ENCODE measurements around the gene CYTH3. TPM values are rescaled to one million over a fixed set of nuclear protein-coding genes. Genes with fewer than 3 reads are reported as not detected.
"Not testable (repeated sequence)": the region's sequence is repeated elsewhere in the genome, so short reads cannot be mapped to it uniquely, and the experiment has no call there.

CYTH3 gene
- total RNA-seq, 2 experiments from 2014 or later: 0.75 to 1.2 TPM

DNA sequence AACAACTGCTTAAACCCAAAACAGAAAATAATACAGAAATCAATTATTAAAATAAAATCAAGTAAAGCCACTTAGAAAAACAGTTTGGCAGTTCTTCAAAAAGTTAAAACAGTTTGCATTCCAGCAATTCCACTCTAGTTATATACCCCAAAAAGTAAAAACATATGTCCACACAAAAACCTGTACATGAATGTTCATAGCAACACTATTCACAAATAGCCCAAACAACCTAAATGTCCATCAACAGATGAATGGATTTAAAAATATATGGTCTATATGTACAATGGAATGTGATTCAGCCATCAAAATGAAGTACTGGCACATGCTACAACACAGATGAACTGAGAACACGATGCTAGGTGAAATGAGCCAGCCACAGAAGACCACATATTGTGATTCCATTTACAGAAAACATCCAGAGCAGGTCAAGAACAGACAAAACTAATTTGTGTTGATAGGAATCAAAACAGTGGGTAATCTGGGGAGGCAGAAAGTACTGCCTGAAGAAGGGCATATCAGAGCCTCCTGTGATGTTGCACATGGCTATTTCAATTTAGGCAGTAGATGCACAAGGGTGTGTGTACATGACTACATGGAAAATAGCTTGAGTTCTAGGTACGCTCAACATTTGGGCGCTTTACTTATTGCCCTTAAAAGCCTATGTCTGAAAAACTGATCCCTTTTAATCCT, 66.3 kb downstream of the CYTH3 start:
- Mint-ChIP-seq H3K27me3 (no peaks in the 10 kb centered on the region), H3K27ac (no peak overlapping the region), H3K9me3 (ENCODE audit: low read depth) (no peaks in the 10 kb centered on the region), H3K4me3 (no peak overlapping the region), H3K36me3 (ENCODE audit: low read depth) (no peaks in the 10 kb centered on the region), H3K4me1 (no peaks in the 10 kb centered on the region)
- no peak for DNase-seq
- ChIA-PET CTCF (no interaction called here), POLR2A (no interaction called here)
- no peak for ATAC-seq
- intact Hi-C loops (cut with DNase I, micrococcal nuclease): no loop called here

DNA sequence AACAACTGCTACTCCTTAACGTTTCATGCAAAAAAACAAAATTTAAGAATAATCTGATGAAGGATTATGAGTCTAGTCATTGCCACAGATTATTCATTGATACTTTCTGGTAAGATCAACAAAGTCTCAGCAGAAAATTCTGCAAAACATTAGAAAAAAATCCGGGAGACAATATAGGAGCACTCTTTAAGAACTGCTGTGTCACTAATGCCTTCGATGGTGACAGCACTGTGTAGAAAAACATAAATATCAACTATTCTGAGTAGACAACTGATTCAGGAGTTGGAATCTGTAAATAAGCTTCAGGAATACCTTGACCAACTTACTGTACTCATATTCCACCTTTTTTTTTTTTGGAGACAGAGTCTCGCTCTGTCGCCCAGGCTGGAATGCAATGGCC, 69.0 kb downstream of the CYTH3 start:
- Mint-ChIP-seq H3K9me3 (ENCODE audit: low read depth) (no peaks in the 10 kb centered on the region), H3K27me3 (no peaks in the 10 kb centered on the region), H3K4me1 (no peaks in the 10 kb centered on the region), H3K4me3 (no peak overlapping the region), H3K27ac (no peak overlapping the region), H3K36me3 (ENCODE audit: low read depth) (no peaks in the 10 kb centered on the region)
- DNase-seq (no peak), ATAC-seq (no peak)
- intact Hi-C loops (cut with DNase I, micrococcal nuclease): no loop called here
- ChIA-PET POLR2A (interaction anchor here (0.6 kb wide), 1 partner anchor 13 kb away, joined by 4 read pairs; no protein-coding TSS in a partner anchor), CTCF (interaction anchor here (0.6 to 1.2 kb wide), 3 partner anchors 8 to 120 kb away, joined by 3 to 4 read pairs (median 3); no protein-coding TSS in a partner anchor)

DNA sequence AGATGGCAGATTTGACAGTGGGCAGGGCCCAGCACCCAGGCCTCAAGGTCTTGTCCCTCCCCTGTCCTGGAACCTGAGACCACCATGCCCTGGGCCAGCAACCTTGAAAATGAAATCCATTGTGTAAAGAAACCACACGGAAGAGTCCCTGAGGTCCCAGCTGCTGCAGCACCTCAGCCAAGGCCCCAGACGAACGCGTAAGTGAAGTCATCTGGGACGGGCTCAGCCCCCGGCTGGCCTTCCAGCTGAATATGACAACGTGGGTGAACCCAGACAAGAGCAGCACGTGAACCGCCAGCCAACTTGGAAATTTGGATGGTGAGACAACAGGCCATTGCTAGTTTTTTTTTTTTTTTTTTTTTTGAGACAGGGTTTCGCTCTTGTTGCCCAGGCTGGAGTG, 70.3 kb downstream of the CYTH3 start:
- intact Hi-C loops (cut with DNase I, micrococcal nuclease): no loop called here
- Mint-ChIP-seq H3K27me3 (no peaks in the 10 kb centered on the region), H3K9me3 (ENCODE audit: low read depth) (no peaks in the 10 kb centered on the region), H3K4me3 (no peak overlapping the region), H3K4me1 (no peaks in the 10 kb centered on the region), H3K27ac (no peak overlapping the region), H3K36me3 (ENCODE audit: low read depth) (no peaks in the 10 kb centered on the region)
- DNase-seq (no peak), ATAC-seq (no peak)
- CTCF ChIA-PET: interaction anchor here (0.6 kb wide), 1 partner anchor 614 kb away, joined by 4 read pairs; no protein-coding TSS in a partner anchor
- POLR2A ChIA-PET: no interaction called here

DNA sequence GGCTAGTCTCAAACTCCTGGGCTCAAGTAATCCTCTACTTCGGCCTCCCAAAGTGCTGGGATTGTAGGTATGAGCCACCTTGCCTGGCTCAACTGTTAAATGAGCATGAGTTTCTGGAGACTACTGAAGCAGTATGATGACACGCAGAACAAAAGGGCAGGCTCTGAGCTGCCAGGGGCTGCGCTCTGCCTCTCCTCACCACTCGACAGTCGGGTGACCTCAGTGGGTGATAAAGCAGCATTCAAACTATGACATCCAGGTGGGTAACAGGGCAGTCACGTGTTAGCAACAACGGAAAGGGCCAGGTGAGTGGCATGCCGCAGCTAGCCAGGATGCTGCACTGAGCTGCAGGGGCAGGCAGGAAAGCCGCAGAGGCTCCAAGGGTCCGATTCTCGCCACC, 71.5 kb downstream of the CYTH3 start:
- no peaks in the 10 kb centered on the region for H3K36me3 Mint-ChIP-seq (ENCODE audit: low read depth)
- no peaks in the 10 kb centered on the region for H3K9me3 Mint-ChIP-seq (ENCODE audit: low read depth)
- DNase-seq (no peak), ATAC-seq (no peak)
- intact Hi-C loops (cut with DNase I, micrococcal nuclease): no loop called here
- no peaks in the 10 kb centered on the region for H3K27me3 Mint-ChIP-seq
- CTCF ChIA-PET: interaction anchor here (0.6 kb wide), 1 partner anchor 94 kb away, joined by 3 read pairs; no protein-coding TSS in a partner anchor
- no peak overlapping the region for H3K27ac Mint-ChIP-seq
- H3K4me3 Mint-ChIP-seq: no peak overlapping the region
- POLR2A ChIA-PET: interaction anchor here (0.7 kb wide), 1 partner anchor 14 kb away, joined by 5 read pairs; no protein-coding TSS in a partner anchor
- H3K4me1 Mint-ChIP-seq: no peaks in the 10 kb centered on the region

DNA sequence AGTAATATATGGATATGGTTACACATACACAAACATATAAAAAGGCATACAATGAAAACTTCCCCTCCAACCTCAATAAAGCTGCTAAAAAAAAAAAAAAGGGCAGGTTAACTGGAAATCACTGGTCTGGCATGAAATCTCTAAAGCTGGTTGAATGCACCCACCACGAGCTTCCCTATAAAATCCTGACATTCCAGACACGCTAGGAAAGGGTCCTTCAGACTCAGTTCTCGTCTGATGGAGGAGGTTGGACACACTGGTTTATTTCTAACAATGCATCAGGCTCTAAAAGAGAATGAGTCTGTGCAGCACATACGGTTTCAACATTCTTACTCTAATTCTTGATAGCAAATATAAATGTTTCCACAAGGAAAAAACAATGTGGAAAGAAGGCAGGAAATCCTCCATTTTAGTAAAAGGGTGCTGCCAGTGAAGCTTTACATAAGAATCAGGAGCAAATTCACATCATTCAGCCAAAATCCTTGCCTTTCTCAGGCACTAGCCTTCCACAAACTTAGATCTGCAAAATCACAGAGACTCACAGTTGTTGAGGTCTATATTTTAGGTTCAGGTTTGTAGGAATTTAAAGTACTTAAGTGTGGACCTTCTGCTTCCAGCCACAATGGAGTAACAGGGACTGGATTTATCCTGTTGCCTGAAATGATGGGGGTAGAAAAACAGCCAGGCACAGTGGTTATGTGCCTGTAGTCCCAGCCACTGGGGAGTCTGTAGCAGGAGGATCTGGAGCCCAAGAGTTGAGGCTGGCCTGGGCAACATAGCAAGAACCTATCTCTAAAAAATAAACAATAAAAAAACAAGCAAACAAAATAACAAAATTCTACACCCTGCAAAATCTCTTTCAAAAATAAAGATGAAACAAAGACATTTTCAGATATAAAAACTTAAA, 73.5 kb downstream of the CYTH3 start:
- Mint-ChIP-seq H3K27me3 (no peaks in the 10 kb centered on the region), H3K4me3 (no peak overlapping the region), H3K4me1 (no peaks in the 10 kb centered on the region), H3K27ac (no peak overlapping the region), H3K9me3 (ENCODE audit: low read depth) (no peaks in the 10 kb centered on the region), H3K36me3 (ENCODE audit: low read depth) (no peaks in the 10 kb centered on the region)
- CTCF ChIA-PET: interaction anchor here (1.6 kb wide), 1 partner anchor 124 kb away, joined by 4 read pairs; no protein-coding TSS in a partner anchor
- POLR2A ChIA-PET: no interaction called here
- ATAC-seq: no peak
- no peak for DNase-seq
- intact Hi-C loops (cut with DNase I, micrococcal nuclease): no loop called here

DNA sequence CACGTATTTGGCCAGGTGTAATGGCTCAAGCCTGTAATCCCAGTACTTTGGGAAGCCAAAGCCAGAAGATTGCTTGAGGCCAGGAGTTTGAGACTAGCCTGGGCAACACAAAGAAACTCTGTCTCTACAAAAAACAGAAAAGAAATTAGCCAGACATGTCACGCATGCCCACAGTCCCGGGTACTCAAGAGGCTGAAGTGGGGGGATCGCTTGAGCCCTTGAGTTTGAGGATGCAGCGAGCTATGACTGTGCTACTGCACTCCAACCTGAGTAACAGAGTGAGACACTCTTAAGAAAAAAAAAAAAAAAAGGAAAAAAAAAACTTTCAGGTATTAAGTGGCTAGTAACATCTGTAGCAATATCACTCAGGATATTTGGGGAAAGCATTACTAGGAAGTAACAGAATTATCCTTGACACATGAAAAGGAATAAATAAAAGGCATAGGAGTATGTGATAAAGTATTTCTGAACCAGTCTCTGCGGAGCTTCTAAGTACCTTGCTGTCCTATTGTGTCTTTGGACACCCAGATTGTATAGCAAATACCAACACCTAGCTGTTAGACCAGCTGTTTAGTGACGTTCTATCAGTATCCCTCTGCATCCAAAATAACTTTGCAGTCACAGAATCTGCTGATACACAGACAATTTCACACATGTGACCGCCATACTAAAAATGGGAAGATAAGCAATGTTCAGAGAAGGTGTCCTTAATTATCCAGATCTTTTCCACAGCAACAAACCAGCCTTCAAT, 74.4 kb downstream of the CYTH3 start:
- no peak for DNase-seq
- Mint-ChIP-seq H3K4me1 (no peaks in the 10 kb centered on the region), H3K36me3 (ENCODE audit: low read depth) (no peaks in the 10 kb centered on the region), H3K27me3 (no peaks in the 10 kb centered on the region), H3K9me3 (ENCODE audit: low read depth) (no peaks in the 10 kb centered on the region), H3K27ac (no peak overlapping the region), H3K4me3 (no peak overlapping the region)
- ChIA-PET POLR2A (no interaction called here), CTCF (interaction anchor here (1.6 kb wide), 1 partner anchor 125 kb away, joined by 4 read pairs; no protein-coding TSS in a partner anchor)
- intact Hi-C loops (cut with DNase I, micrococcal nuclease): no loop called here
- no peak for ATAC-seq

DNA sequence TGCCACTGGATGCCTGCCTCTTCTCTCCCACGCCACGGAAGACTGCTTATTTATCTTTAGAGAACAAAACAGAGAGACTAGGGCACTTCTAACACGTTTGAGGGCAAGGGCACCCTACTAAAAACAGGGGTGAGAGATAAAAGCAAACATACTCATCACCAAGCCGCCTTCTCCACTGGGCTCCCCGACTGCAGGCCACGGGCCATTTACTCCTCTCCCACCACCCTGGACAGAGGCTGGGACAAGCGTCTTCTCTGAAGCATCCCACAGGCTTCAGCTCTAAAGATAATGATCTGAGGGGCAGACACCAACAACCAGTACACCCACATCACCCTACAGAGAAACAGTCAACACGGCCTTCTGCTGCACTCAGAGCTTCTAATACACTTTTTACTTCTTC, 78.7 kb downstream of the CYTH3 start:
- DNase-seq (no peak), ATAC-seq (no peak)
- CTCF ChIA-PET: no interaction called here
- Mint-ChIP-seq H3K4me1 (no peaks in the 10 kb centered on the region), H3K36me3 (ENCODE audit: low read depth) (no peaks in the 10 kb centered on the region), H3K27me3 (no peaks in the 10 kb centered on the region), H3K9me3 (ENCODE audit: low read depth) (no peaks in the 10 kb centered on the region), H3K4me3 (no peak overlapping the region), H3K27ac (no peak overlapping the region)
- POLR2A ChIA-PET: no interaction called here
- intact Hi-C loops (cut with DNase I, micrococcal nuclease): no loop called here

DNA sequence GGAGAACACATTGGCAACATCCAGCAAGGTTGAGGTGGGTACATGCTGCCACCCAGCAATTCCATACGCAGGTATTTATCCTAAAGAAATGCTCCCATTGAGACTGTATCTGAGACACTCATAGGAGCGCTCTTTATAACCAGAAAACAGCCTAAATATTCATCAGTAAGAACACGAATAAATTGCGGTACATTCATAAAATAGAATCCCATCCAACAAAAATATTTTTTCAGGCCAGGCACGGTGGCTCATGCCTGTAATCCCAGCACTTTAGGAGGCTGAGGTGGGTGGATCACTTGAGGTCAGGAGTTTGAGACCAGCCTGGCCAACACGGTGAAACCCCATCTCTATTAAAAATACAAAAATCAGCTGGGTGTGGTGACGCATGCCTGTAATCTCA, 81.9 kb downstream of the CYTH3 start:
- H3K36me3 Mint-ChIP-seq (ENCODE audit: low read depth); H3K9me3 Mint-ChIP-seq (ENCODE audit: low read depth); ATAC-seq; H3K27ac Mint-ChIP-seq; H3K4me1 Mint-ChIP-seq; intact Hi-C loops (cut with DNase I, micrococcal nuclease); H3K27me3 Mint-ChIP-seq; DNase-seq; H3K4me3 Mint-ChIP-seq; CTCF ChIA-PET: not testable (repeated sequence)
- POLR2A ChIA-PET: interaction anchor here (0.7 kb wide), 1 partner anchor 13 kb away, joined by 4 read pairs; no protein-coding TSS in a partner anchor

DNA sequence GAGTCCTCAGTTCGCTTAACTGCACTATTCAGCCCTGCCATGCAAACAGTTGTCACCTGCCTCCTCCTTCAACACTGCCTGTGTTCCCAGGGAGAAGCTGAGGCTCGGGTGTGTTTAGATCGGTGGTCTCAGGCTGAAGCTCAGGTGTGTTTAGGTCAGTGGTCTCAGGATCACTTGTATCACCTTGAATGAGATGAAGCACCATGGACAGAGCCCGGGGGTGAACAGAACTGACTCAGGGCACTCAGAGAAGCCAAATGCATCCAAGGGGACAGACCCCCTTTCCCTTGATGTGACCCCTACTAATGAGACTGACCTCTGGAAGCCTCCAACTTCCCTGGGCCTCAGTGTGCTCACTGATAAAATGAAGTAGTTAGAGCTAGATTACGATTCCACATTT, 84.0 kb downstream of the CYTH3 start:
- no peaks in the 10 kb centered on the region for H3K36me3 Mint-ChIP-seq (ENCODE audit: low read depth)
- no peaks in the 10 kb centered on the region for H3K9me3 Mint-ChIP-seq (ENCODE audit: low read depth)
- POLR2A ChIA-PET: no interaction called here
- no peaks in the 10 kb centered on the region for H3K4me1 Mint-ChIP-seq
- H3K4me3 Mint-ChIP-seq: no peak overlapping the region
- DNase-seq: no peak
- intact Hi-C loops (cut with DNase I, micrococcal nuclease): no loop called here
- CTCF ChIA-PET: no interaction called here
- H3K27ac Mint-ChIP-seq: no peak overlapping the region
- no peak for ATAC-seq
- H3K27me3 Mint-ChIP-seq: no peaks in the 10 kb centered on the region

DNA sequence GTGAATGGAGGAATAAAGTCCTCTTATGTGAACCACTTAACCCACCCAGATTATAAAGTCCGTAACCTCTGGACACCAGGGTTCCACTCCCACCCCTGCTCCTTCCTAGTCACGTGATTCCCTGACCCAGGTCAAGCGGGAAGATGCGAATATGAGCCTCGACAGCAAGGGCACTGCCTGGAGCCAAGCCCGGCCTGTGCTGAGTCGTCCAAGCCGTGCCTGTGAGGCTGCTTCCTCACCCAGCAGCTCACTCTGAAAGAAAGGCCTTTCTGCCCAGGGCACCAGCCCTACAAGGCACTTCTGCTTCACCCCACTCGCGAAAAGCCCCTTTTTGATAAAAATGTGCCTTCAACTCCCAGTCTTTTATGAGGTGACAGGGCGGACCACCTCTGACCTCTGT, 85.8 kb downstream of the CYTH3 start:
- Mint-ChIP-seq H3K27me3 (no peaks in the 10 kb centered on the region), H3K9me3 (ENCODE audit: low read depth) (no peaks in the 10 kb centered on the region), H3K4me3 (no peak overlapping the region), H3K27ac (no peak overlapping the region), H3K4me1 (no peaks in the 10 kb centered on the region), H3K36me3 (ENCODE audit: low read depth) (no peaks in the 10 kb centered on the region)
- ATAC-seq (no peak), DNase-seq (no peak)
- intact Hi-C loops (cut with DNase I, micrococcal nuclease): no loop called here
- ChIA-PET CTCF (no interaction called here), POLR2A (no interaction called here)

DNA sequence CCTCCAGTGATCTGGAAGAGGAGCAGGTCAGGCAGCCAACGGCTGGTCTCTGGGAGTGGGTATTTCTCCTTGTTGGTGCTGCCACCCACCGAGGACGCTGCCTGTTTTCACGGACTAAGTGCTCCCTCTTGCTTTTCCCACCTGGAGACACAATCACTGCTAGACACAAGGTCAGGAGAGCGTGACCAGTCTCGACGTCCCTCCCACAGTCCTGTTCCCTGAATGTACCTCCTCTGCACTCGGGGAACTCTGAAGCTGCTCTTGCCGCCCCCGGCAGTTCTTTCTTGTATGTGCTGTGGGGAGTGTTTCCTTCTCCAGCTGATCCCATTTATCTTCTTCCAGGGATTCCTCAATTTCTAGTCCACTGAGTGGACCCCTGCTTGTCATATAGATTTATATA, 89.4 kb downstream of the CYTH3 start:
- CTCF ChIA-PET: no interaction called here

More for the DNA sequence above, 89.4 kb downstream of the CYTH3 start:
- H3K4me1 Mint-ChIP-seq: no peaks in the 10 kb centered on the region
- no peak for ATAC-seq
- H3K27me3 Mint-ChIP-seq: no peaks in the 10 kb centered on the region
- intact Hi-C loops (cut with DNase I, micrococcal nuclease): no loop called here
- no peak overlapping the region for H3K27ac Mint-ChIP-seq
- no peaks in the 10 kb centered on the region for H3K9me3 Mint-ChIP-seq (ENCODE audit: low read depth)
- no peak overlapping the region for H3K4me3 Mint-ChIP-seq
- no peaks in the 10 kb centered on the region for H3K36me3 Mint-ChIP-seq (ENCODE audit: low read depth)
- POLR2A ChIA-PET: no interaction called here
- no peak for DNase-seq

All from activated CD4-positive, alpha-beta T cell treated with anti-CD3 and anti-CD28 coated beads for 36 hours (primary cell).